Measurements from ENCODE around the gene SNX8. TPM values are rescaled to one million over a fixed set of nuclear protein-coding genes. Genes with fewer than 3 reads are reported as not detected.

SNX8 gene
- total RNA-seq, 2 experiments from 2014 or later = 31.7 to 36.8 TPM

- Mint-ChIP-seq H3K4me1 (ENCODE audit: low read depth) (peaks cover 2% of the 10 kb centered on the region), H3K36me3 (ENCODE audit: low read depth) (peaks cover 4% of the 10 kb centered on the region), H3K27ac (no peak overlapping the region), H3K4me3 (no peak overlapping the region), H3K9me3 (no peaks in the 10 kb centered on the region), H3K27me3 (no peaks in the 10 kb centered on the region)
- TF ChIP-seq CTCF (IDR thresholded peaks at IDR 0.05) = no peak
- ChIA-PET POLR2A (no interaction called here), CTCF (no interaction called here)
- DNase-seq (no peak), ATAC-seq (no peak)
- intact Hi-C loops (cut with micrococcal nuclease) = no loop called here
Measured at GRCh38 chr7:2205036-2205780, 109.0 kb downstream of the SNX8 start.

DNA sequence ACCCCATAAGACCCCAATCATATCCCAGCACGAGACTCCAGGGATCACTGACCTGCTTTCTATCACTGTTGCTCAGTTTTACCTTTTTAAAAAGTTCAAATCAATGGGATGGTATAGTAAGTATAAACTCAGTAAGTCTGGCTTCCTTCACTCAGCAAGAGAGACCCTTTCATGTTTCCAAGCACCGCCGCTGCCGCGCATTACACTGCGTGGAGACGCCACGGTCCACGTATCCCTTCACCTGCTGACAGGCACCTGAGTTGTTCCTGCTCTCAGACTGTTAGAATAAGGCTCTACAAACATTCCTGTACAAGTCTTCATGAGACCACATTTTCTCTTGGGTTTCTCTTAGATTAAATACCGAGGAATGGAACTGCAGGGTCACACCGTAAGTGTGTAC, 109.8 kb downstream of the SNX8 start:
- TF ChIP-seq CTCF (IDR thresholded peaks at IDR 0.05) = no peak
- ChIA-PET CTCF (no interaction called here), POLR2A (no interaction called here)
- no peak overlapping the region for H3K4me3 Mint-ChIP-seq
- no peaks in the 10 kb centered on the region for H3K9me3 Mint-ChIP-seq
- peaks cover 5% of the 10 kb centered on the region for H3K36me3 Mint-ChIP-seq (ENCODE audit: low read depth)
- no peak for ATAC-seq
- intact Hi-C loops (cut with micrococcal nuclease) = no loop called here
- DNase-seq = no peak
- H3K27me3 Mint-ChIP-seq = no peaks in the 10 kb centered on the region
- no peak overlapping the region for H3K27ac Mint-ChIP-seq
- no peaks in the 10 kb centered on the region for H3K4me1 Mint-ChIP-seq (ENCODE audit: low read depth)

DNA sequence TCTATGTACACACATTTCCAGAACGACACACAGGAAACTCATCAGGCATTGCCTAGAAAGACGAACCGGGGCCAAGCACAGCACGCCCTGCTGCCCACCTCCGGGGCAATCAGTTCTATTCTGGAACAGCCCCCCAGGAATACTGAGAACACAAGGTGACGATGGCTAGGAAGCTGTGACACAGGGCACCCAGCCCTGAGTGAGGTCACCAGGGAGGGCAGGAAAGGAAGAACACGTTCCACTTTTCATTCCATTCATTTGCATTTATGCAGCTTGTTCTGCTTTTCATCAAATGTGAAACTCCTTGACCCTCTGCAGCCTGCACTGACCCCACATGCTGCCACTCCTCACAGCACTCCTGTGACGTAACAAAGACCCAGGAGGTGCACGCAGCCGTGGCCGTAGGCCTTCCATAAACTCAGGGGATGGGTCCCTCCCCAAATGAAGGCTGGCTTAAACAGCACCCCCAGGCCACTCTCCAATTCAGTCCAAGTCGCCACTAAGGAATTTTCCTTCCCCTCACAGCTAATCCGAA, 110.4 kb downstream of the SNX8 start:
- Mint-ChIP-seq H3K27ac (no peak overlapping the region), H3K36me3 (ENCODE audit: low read depth) (peaks cover 6% of the 10 kb centered on the region), H3K4me1 (ENCODE audit: low read depth) (no peaks in the 10 kb centered on the region), H3K4me3 (no peak overlapping the region), H3K27me3 (no peaks in the 10 kb centered on the region), H3K9me3 (no peaks in the 10 kb centered on the region)
- ATAC-seq = no peak
- ChIA-PET POLR2A (no interaction called here), CTCF (interaction anchor here (0.8 kb wide), 1 partner anchor 9 kb away, joined by 3 read pairs; no protein-coding TSS in a partner anchor)
- intact Hi-C loops (cut with micrococcal nuclease) = no loop called here
- no peak for DNase-seq
- no peak for TF ChIP-seq CTCF (IDR thresholded peaks at IDR 0.05)

DNA sequence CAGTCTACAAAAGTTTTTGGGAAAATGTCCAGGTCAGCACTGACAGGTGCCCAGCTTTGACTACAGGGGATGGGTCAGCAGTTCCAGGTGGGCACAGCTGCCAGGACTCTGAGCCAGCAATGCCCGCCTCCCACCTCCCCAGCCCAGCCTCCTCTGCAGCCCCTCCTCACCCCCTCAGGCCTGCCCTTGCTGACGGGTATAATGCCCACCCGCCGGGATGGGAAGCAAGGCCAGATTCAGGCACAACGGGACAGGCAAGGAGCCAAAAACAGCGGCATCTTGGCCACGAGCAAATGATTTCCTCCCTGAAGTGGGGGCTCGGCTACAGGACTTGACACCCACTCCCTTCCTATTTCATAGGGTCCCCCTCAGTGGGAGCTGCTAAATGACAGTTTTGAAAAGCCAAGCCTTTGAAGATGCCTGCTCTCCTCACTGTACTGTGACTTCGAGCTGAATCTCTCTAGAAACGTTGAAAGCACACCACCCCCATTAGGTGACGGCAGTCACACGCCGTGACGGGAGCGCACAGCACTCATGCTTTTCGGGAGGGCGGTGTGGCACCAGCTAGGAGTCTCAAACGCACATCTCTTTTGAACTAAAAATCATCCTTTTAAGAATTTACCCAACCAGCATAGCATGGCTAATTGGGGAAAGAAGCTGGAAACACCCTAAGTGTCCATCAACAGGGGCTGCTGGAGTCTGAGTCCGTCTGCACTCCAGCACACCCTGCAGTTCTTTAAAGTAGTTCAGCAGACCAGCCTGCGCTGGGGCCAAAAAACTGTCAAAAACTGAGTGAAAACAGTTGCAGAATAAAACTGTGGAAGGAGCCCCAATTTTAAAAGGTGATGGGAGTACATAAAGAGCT, 111.1 kb downstream of the SNX8 start:
- H3K4me1 Mint-ChIP-seq (ENCODE audit: low read depth) = no peaks in the 10 kb centered on the region
- POLR2A ChIA-PET = no interaction called here
- H3K27me3 Mint-ChIP-seq = no peaks in the 10 kb centered on the region
- H3K27ac Mint-ChIP-seq = no peak overlapping the region
- H3K4me3 Mint-ChIP-seq = no peak overlapping the region
- ATAC-seq = no peak
- DNase-seq = no peak
- intact Hi-C loops (cut with micrococcal nuclease) = no loop called here
- no peaks in the 10 kb centered on the region for H3K9me3 Mint-ChIP-seq
- peaks cover 6% of the 10 kb centered on the region for H3K36me3 Mint-ChIP-seq (ENCODE audit: low read depth)
- CTCF ChIA-PET = interaction anchor here (0.8 kb wide), 1 partner anchor 8 kb away, joined by 3 read pairs; no protein-coding TSS in a partner anchor
- no peak for TF ChIP-seq CTCF (IDR thresholded peaks at IDR 0.05)

- ATAC-seq (no peak), DNase-seq (no peak)
- TF ChIP-seq CTCF (IDR thresholded peaks at IDR 0.05) = no peak
- Mint-ChIP-seq H3K36me3 (ENCODE audit: low read depth) (peaks cover 6% of the 10 kb centered on the region), H3K4me1 (ENCODE audit: low read depth) (peaks cover 1% of the 10 kb centered on the region), H3K27ac (no peak overlapping the region), H3K27me3 (no peaks in the 10 kb centered on the region), H3K9me3 (no peaks in the 10 kb centered on the region), H3K4me3 (no peak overlapping the region)
- intact Hi-C loops (cut with micrococcal nuclease) = no loop called here
- ChIA-PET CTCF (no interaction called here), POLR2A (no interaction called here)
Measured at GRCh38 chr7:2202361-2202761, 111.9 kb downstream of the SNX8 start.

Data from activated CD8-positive, alpha-beta T cell treated with anti-CD3 and anti-CD28 coated beads for 36 hours (primary cell).